Brain microvascular endothelial cell (primary cell): ENCODE results near the gene LRIT3.
"Not testable (repeated sequence)": the region's sequence is repeated elsewhere in the genome, so short reads cannot be mapped to it uniquely, and the experiment has no call there.

ENCODE experiments used
- DNase-seq: peaks from one replicate; pipeline ENCODE4 v3.0.0-alpha.2; 2020
- H3K27ac ChIP-seq: fragments of 250-450 bp; sonication (Bioruptor Pico); 2 replicates; pipeline ENCODE4 v1.5.1; 2020; ENCODE audit warnings: mild to moderate bottlenecking, moderate library complexity
- H3K27me3 ChIP-seq: fragments of 250-450 bp; sonication (Bioruptor Pico); replicated peaks from 2 replicates; pipeline ENCODE4 v1.5.1; 2020; ENCODE audit warnings: mild to moderate bottlenecking
- H3K36me3 ChIP-seq: fragments of 250-450 bp; sonication (Bioruptor Pico); replicated peaks from 2 replicates; pipeline ENCODE4 v1.5.1; 2020; ENCODE audit warnings: mild to moderate bottlenecking
- H3K4me3 ChIP-seq: 2 replicates; pipeline ENCODE4 v1.5.1; 2011; ENCODE audit warnings: low read depth, mild to moderate bottlenecking, control low read depth, low read length, moderate library complexity
- CTCF ChIP-seq: IDR thresholded peaks from 2 replicates; pipeline ENCODE4 v1.5.1; 2011; ENCODE audit warnings: low read depth, mild to moderate bottlenecking, moderate library complexity, low read length, control low read depth, inconsistent platforms; ENCODE audit errors: missing control alignments
- in situ Hi-C: cut with HindIII; loops from 2 replicates; pipeline ENCODE4 v1.10.0; 2017; ENCODE audit warnings: low sequenced_read_pairs, low pct_ligation_motif_present

Gene LRIT3

DNA sequence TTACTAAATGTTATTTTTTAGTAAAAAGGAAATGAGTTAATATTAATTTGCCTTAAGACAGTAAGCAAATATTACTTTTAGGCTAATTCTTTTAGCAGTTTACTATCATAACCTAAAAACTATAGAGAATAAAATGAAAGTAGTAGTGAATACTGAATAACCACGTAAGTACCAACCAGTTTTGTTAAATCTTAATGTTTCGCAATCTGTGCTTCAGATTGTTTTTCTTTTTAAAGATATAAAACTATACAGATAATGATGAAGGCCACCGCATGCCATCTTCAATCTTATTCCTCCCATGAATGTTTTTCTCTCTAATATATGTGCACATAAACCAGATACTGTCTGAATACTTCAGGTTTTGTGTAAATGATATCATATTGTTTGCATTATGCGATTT is 14.2 kb upstream of the LRIT3 start:
- TF ChIP-seq CTCF: no peak

DNA sequence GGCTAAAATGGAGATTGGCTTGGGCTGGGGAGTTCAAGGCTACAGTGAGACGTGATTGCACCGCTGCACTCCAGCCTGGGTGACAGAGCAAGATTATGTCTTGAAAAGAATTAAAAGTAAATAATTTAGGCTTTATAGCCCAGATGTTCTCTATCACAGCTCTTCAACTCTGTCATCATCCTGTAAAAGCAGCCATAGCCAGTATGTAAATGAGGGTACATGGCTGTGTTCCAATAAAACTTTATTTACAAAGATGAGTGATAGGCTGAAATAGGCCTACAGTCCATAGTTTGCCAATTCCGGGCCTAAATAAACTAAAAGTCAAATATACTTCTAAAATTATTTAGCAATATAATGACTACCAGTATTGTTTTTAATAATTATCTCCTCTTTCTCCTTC is 10.9 kb upstream of the LRIT3 start:
- no peak for DNase-seq
- in situ Hi-C loops: no loop called here
- no peak for TF ChIP-seq CTCF
- Histone ChIP-seq H3K4me3 (no peak overlapping the region), H3K27me3 (no peaks in the 10 kb centered on the region), H3K27ac (no peak overlapping the region), H3K36me3 (no peaks in the 10 kb centered on the region)

More for the DNA sequence above, 14.2 kb upstream of the LRIT3 start:
- in situ Hi-C loops: no loop called here
- H3K27ac ChIP-seq: no peak overlapping the region
- no peaks in the 10 kb centered on the region for H3K36me3 ChIP-seq
- DNase-seq: no peak
- no peak overlapping the region for H3K4me3 ChIP-seq
- no peaks in the 10 kb centered on the region for H3K27me3 ChIP-seq

DNA sequence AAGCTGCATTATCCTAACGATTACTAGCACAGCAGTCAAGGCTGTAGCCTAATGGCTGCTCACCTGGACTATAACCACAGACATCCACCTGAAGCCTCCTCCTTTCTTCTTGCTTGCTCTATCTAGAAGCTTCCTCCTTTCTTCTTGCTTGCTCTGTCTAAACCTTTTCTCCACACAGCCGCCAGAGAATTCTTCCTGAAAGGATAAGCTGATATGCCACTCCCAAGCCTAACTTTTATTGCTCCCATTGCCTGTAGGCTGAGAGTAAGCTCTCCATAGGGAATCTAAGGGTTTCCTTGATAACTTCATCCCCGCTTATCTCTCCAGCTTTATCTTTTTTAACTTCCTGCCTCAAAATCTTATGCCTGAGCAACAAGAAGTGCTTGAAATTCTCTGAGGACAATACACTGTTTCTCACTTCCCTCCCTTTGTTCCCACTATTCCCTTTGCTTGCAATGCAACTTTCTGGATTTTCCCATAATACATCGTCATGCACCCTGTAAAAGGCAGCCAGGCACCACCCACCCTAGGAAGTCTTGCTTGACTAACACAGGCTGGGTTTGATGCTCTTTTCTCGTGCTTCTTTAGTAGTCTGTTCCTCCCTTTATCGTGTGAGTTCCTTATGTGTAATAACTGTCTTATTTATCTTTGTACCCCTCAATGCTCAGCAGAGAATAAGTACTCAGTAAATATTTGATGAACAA is 1.4 kb upstream of the LRIT3 start:
- Histone ChIP-seq H3K27me3 (no peaks in the 10 kb centered on the region), H3K36me3 (no peaks in the 10 kb centered on the region), H3K27ac (no peak overlapping the region), H3K4me3 (no peak overlapping the region)
- in situ Hi-C loops: no loop called here
- TF ChIP-seq CTCF: no peak
- DNase-seq: no peak

GRCh38 chr4:109848501-109848900 is 594 bp downstream of the LRIT3 start:
- H3K27me3 ChIP-seq: no peaks in the 10 kb centered on the region
- H3K27ac ChIP-seq: no peak overlapping the region
- in situ Hi-C loops: no loop called here
- no peak for DNase-seq
- no peak for TF ChIP-seq CTCF
- no peak overlapping the region for H3K4me3 ChIP-seq
- no peaks in the 10 kb centered on the region for H3K36me3 ChIP-seq

GRCh38 chr4:109850601-109851000 is 2.7 kb downstream of the LRIT3 start:
- in situ Hi-C loops: no loop called here
- DNase-seq: no peak
- Histone ChIP-seq H3K36me3 (no peaks in the 10 kb centered on the region), H3K4me3 (no peak overlapping the region), H3K27me3 (no peaks in the 10 kb centered on the region), H3K27ac (no peak overlapping the region)
- TF ChIP-seq CTCF: no peak

DNA sequence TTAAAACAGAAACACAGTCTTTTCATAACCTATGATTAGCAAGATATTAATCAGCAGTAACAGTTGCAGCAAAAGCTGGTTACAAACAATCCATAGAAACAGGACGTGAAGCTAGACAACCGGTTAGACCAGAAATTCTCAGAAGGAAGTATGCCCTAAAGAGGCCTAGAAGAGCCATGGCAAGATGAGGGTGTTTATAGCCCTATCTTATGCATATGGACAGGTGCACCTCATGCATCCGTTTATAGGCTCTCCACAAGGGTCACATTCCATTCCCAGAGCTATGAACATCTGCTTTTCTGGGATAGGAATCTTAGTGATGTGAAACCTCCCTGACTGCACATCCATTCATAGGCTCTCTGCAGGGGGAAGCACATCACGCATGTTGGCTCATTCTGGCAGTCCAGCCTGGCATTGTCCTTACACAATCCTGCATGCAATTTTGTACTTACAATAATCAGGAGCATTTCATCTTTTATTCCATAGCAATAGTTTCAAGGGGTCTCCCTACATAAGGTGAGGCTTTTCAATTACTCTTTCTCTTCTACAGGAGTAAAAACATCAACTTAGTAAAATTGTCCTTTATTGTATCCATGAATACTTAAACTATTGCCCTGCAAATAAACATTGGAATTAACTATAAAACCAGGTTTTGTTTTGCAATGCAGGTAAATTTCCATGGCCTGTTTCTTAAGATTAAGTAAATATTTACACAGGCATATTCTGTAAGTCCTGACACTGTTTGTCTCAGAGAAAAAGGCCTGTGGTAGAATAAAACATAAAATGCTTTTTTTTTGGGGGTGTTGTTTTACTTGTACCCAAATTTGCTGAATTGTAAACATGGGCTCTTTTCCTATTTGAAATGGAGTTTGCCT is 11.8 kb downstream of the LRIT3 start:
- not testable (repeated sequence) for H3K36me3 ChIP-seq

More for the DNA sequence above, 11.8 kb downstream of the LRIT3 start:
- H3K4me3 ChIP-seq, DNase-seq, H3K27ac ChIP-seq, H3K27me3 ChIP-seq, in situ Hi-C loops: not testable (repeated sequence)
